GM23338 (cell line): Measurements from ENCODE around the gene CERS2. TPM values are rescaled to one million over a fixed set of nuclear protein-coding genes. Genes with fewer than 3 reads are reported as not detected.

ENCODE experiments used
- ATAC-seq: fragments of 200-7000 bp; cut with Tn5 transposase; 3 replicates; pipeline ENCODE4 v1.9.1; 2020
- DNase-seq: peaks from one replicate; pipeline ENCODE4 v3.0.0-alpha.2; 2015; ENCODE audit warnings: low spot score
- H2AFZ ChIP-seq: fragments of 200-600 bp; sonication (generic); 2 replicates; pipeline ENCODE4 v1.8.0; 2016; ENCODE audit warnings: antibody characterized with exemption, mild to moderate bottlenecking, moderate library complexity
- H3F3A ChIP-seq: fragments of 200-600 bp; sonication (generic); replicated peaks from 2 replicates; pipeline ENCODE4 v1.8.0; 2017; ENCODE audit warnings: antibody characterized with exemption, mixed run types, low read depth
- H3K27ac ChIP-seq: fragments of 200-600 bp; sonication (generic); 2 replicates; pipeline ENCODE4 v1.6.1; 2016; ENCODE audit warnings: low read depth
- H3K27me3 ChIP-seq: fragments of 200-600 bp; sonication (generic); 2 replicates; pipeline ENCODE4 v1.8.0; 2016; ENCODE audit warnings: mild to moderate bottlenecking, mixed run types, moderate library complexity; ENCODE audit not compliant: insufficient read depth
- H3K36me3 ChIP-seq: fragments of 200-600 bp; sonication (generic); 2 replicates; pipeline ENCODE4 v1.8.0; 2016; ENCODE audit warnings: mild to moderate bottlenecking; ENCODE audit not compliant: insufficient read depth
- H3K4me1 ChIP-seq: fragments of 200-600 bp; sonication (generic); 2 replicates; pipeline ENCODE4 v1.8.0; 2016; ENCODE audit warnings: mild to moderate bottlenecking, moderate library complexity; ENCODE audit not compliant: insufficient read depth
- H3K4me2 ChIP-seq: fragments of 200-600 bp; sonication (generic); 2 replicates; pipeline ENCODE4 v1.7.1; 2017; ENCODE audit warnings: mixed run types
- H3K4me3 ChIP-seq: fragments of 200-600 bp; sonication (generic); 2 replicates; pipeline ENCODE4 v1.6.1; 2016; ENCODE audit warnings: mixed run types
- H3K79me2 ChIP-seq: fragments of 200-600 bp; sonication (generic); replicated peaks from 2 replicates; pipeline ENCODE4 v1.8.0; 2017; ENCODE audit warnings: mild to moderate bottlenecking; ENCODE audit not compliant: insufficient read depth
- H3K9me2 ChIP-seq: fragments of 200-600 bp; sonication (generic); 2 replicates; pipeline ENCODE4 v1.8.0; 2017; ENCODE audit not compliant: insufficient read depth
- H4K20me1 ChIP-seq: fragments of 200-600 bp; sonication (generic); replicated peaks from 2 replicates; pipeline ENCODE4 v1.8.0; 2017; ENCODE audit warnings: mild to moderate bottlenecking; ENCODE audit not compliant: insufficient read depth
- H3K27ac Mint-ChIP-seq: 2 replicates; pipeline ENCODE4 v1.8.0; 2020; ENCODE audit warnings: inconsistent platforms, mild to moderate bottlenecking, moderate library complexity, mixed read lengths
- H3K27me3 Mint-ChIP-seq: 3 replicates; pipeline ENCODE4 v1.8.0; 2022; ENCODE audit warnings: low read depth, mild to moderate bottlenecking, moderate library complexity, mixed read lengths, inconsistent platforms; ENCODE audit not compliant: insufficient read depth, poor library complexity
- H3K36me3 Mint-ChIP-seq: 3 replicates; pipeline ENCODE4 v1.8.0; 2021; ENCODE audit warnings: low read depth, mild to moderate bottlenecking, inconsistent platforms, moderate library complexity, mixed read lengths
- H3K4me1 Mint-ChIP-seq: 3 replicates; pipeline ENCODE4 v1.8.0; 2020; ENCODE audit warnings: mild to moderate bottlenecking, inconsistent platforms, mixed read lengths
- H3K4me3 Mint-ChIP-seq: 3 replicates; pipeline ENCODE4 v1.8.0; 2021; ENCODE audit warnings: moderate library complexity, mild to moderate bottlenecking, inconsistent platforms, mixed read lengths
- H3K9me3 Mint-ChIP-seq: 3 replicates; pipeline ENCODE4 v1.8.0; 2020; ENCODE audit warnings: moderate library complexity, mild to moderate bottlenecking, inconsistent platforms, mixed read lengths
- CREB1 ChIP-seq: fragments of 250-450 bp; sonication (Bioruptor Pico); IDR thresholded peaks from 2 replicates; pipeline ENCODE4 v1.5.0; 2020; ENCODE audit warnings: low read depth, mild to moderate bottlenecking, moderate library complexity
- EZH2 ChIP-seq: fragments of 200-600 bp; sonication (generic); IDR thresholded peaks from one replicate; pipeline ENCODE4 v1.8.0; 2017; ENCODE audit warnings: antibody characterized with exemption, mild to moderate bottlenecking, low read depth; ENCODE audit not compliant: unreplicated experiment
- EZH2phosphoT487 ChIP-seq: fragments of 200-600 bp; sonication (generic); IDR thresholded peaks from one replicate; pipeline ENCODE4 v1.8.1; 2018; ENCODE audit warnings: antibody characterized with exemption; ENCODE audit not compliant: unreplicated experiment
- JUNB ChIP-seq: IDR thresholded peaks from one replicate; pipeline ENCODE4 v1.6.1; 2016; ENCODE audit warnings: antibody characterized with exemption; ENCODE audit not compliant: unreplicated experiment
- NANOG ChIP-seq: IDR thresholded peaks from 2 replicates; pipeline ENCODE4 v1.6.1; 2016; ENCODE audit warnings: antibody characterized with exemption, borderline replicate concordance
- POLR2AphosphoS5 ChIP-seq: IDR thresholded peaks from 2 replicates; pipeline ENCODE4 v1.6.1; 2016; ENCODE audit warnings: antibody characterized with exemption, low read depth
- STAT1 ChIP-seq: IDR thresholded peaks from one replicate; pipeline ENCODE4 v1.6.1; 2016; ENCODE audit warnings: antibody characterized with exemption; ENCODE audit not compliant: unreplicated experiment
- ZNF114 ChIP-seq: fragments of 250-450 bp; sonication (Bioruptor Pico); IDR thresholded peaks from 2 replicates; pipeline ENCODE4 v1.5.0; 2020; ENCODE audit warnings: mild to moderate bottlenecking, moderate library complexity
- polyA plus RNA-seq: library from polyadenylated mRNA; unstranded; fragments of >200 nt; fragmentation: Nextera tagmentation; extraction: Ambion mirVana; gene quantifications from 2 replicates; pipeline ENCODE4 v1.2.1, GENCODE V29; 2016
- total RNA-seq: library from RNA; depleted of rRNA; stranded (reverse); fragments of >200 nt; shearing (Covaris generic); gene quantifications from 2 replicates; pipeline ENCODE4 v1.2.3, GENCODE V29; 2014
- TF ChIP-seq, protein P1 (sequence below): fragments of 250-450 bp; sonication (Bioruptor Pico); IDR thresholded peaks from 2 replicates; pipeline ENCODE4 v1.5.0; 2020; ENCODE audit warnings: mild to moderate bottlenecking, moderate library complexity
- TF ChIP-seq, protein P2 (sequence below): IDR thresholded peaks from 2 replicates; pipeline ENCODE4 v1.6.1; 2016; ENCODE audit warnings: antibody characterized with exemption

CERS2 gene
- total and polyA plus RNA-seq, 2 experiments from 2014 or later: 83.3 to 120 TPM

DNA sequence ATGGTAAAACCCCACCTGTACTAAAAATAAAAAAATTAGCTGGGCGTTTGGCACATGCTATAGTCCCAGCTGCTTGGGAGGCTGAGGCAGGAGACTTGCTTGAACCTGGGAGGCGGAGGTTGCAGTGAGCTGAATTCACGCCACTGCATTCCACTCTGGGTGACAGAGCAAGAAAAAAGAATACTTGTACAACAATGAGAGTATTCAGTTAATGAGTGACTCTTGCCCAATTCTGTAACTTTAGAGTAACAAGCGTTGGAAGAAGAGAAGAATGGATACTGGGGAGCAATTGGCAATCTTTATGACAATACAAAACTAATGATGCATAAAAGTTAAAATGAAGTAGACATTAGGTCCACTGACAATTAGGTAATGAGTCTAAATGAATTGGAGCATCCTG is 18.0 kb upstream of the CERS2 start (continued):
- TF ChIP-seq, protein P1, sequence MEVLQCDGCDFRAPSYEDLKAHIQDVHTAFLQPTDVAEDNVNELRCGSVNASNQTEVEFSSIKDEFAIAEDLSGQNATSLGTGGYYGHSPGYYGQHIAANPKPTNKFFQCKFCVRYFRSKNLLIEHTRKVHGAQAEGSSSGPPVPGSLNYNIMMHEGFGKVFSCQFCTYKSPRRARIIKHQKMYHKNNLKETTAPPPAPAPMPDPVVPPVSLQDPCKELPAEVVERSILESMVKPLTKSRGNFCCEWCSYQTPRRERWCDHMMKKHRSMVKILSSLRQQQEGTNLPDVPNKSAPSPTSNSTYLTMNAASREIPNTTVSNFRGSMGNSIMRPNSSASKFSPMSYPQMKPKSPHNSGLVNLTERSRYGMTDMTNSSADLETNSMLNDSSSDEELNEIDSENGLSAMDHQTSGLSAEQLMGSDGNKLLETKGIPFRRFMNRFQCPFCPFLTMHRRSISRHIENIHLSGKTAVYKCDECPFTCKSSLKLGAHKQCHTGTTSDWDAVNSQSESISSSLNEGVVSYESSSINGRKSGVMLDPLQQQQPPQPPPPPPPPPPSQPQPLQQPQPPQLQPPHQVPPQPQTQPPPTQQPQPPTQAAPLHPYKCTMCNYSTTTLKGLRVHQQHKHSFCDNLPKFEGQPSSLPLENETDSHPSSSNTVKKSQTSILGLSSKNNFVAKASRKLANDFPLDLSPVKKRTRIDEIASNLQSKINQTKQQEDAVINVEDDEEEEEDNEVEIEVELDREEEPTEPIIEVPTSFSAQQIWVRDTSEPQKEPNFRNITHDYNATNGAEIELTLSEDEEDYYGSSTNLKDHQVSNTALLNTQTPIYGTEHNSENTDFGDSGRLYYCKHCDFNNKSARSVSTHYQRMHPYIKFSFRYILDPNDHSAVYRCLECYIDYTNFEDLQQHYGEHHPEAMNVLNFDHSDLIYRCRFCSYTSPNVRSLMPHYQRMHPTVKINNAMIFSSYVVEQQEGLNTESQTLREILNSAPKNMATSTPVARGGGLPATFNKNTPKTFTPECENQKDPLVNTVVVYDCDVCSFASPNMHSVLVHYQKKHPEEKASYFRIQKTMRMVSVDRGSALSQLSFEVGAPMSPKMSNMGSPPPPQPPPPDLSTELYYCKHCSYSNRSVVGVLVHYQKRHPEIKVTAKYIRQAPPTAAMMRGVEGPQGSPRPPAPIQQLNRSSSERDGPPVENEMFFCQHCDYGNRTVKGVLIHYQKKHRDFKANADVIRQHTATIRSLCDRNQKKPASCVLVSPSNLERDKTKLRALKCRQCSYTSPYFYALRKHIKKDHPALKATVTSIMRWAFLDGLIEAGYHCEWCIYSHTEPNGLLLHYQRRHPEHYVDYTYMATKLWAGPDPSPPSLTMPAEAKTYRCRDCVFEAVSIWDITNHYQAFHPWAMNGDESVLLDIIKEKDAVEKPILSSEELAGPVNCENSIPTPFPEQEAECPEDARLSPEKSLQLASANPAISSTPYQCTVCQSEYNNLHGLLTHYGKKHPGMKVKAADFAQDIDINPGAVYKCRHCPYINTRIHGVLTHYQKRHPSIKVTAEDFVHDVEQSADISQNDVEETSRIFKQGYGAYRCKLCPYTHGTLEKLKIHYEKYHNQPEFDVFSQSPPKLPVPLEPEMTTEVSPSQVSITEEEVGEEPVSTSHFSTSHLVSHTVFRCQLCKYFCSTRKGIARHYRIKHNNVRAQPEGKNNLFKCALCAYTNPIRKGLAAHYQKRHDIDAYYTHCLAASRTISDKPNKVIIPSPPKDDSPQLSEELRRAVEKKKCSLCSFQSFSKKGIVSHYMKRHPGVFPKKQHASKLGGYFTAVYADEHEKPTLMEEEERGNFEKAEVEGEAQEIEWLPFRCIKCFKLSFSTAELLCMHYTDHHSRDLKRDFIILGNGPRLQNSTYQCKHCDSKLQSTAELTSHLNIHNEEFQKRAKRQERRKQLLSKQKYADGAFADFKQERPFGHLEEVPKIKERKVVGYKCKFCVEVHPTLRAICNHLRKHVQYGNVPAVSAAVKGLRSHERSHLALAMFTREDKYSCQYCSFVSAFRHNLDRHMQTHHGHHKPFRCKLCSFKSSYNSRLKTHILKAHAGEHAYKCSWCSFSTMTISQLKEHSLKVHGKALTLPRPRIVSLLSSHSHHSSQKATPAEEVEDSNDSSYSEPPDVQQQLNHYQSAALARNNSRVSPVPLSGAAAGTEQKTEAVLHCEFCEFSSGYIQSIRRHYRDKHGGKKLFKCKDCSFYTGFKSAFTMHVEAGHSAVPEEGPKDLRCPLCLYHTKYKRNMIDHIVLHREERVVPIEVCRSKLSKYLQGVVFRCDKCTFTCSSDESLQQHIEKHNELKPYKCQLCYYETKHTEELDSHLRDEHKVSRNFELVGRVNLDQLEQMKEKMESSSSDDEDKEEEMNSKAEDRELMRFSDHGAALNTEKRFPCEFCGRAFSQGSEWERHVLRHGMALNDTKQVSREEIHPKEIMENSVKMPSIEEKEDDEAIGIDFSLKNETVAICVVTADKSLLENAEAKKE (CRISPR knock-in tag): no peak
- TF ChIP-seq POLR2AphosphoS5 (no peak), JUNB (no peak), STAT1 (no peak), EZH2phosphoT487 (no peak), ZNF114 (CRISPR knock-in tag) (no peak)

DNA sequence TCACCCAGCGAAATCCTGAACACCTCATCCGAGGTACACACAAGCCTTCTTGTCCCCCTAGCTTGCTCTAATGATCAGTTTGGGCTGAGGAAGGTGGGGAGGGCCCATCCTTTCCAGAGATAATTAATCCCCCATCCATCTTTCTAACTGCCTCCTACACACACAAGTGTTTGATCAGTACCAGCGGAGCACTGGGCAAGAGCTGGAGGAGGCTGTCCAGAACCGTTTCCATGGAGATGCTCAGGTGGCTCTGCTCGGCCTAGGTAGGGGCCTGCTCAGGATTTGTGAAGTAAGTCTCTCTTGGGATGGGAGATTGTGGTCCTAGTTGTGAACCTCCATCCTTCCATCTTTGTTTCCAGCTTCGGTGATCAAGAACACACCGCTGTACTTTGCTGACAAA is 13.3 kb upstream of the CERS2 start:
- Mint-ChIP-seq H3K4me1 (peaks cover under 1% of the 10 kb centered on the region; the same call in 2 of the 3 replicates), H3K9me3 (no peaks in the 10 kb centered on the region), H3K36me3 (no peaks in the 10 kb centered on the region; the same call in 2 of the 3 replicates), H3K4me3 (no peak overlapping the region), H3K27me3 (peaks cover 11% of the 10 kb centered on the region), H3K27ac (no peak overlapping the region)
- Histone ChIP-seq H3F3A (no peaks in the 10 kb centered on the region), H3K9me2 (no peaks in the 10 kb centered on the region), H3K27me3 (no peaks in the 10 kb centered on the region), H2AFZ (no peak overlapping the region), H4K20me1 (no peaks in the 10 kb centered on the region), H3K4me3 (no peak overlapping the region), H3K4me1 (no peaks in the 10 kb centered on the region), H3K4me2 (no peak overlapping the region), H3K79me2 (no peaks in the 10 kb centered on the region), H3K27ac (no peak overlapping the region), H3K36me3 (no peaks in the 10 kb centered on the region)
- no peak for TF ChIP-seq POLR2AphosphoS5
- no peak for TF ChIP-seq NANOG
- TF ChIP-seq CREB1 (CRISPR knock-in tag): no peak
- TF ChIP-seq, protein P2, sequence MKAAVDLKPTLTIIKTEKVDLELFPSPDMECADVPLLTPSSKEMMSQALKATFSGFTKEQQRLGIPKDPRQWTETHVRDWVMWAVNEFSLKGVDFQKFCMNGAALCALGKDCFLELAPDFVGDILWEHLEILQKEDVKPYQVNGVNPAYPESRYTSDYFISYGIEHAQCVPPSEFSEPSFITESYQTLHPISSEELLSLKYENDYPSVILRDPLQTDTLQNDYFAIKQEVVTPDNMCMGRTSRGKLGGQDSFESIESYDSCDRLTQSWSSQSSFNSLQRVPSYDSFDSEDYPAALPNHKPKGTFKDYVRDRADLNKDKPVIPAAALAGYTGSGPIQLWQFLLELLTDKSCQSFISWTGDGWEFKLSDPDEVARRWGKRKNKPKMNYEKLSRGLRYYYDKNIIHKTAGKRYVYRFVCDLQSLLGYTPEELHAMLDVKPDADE: no peak
- no peak for TF ChIP-seq EZH2
- no peak for TF ChIP-seq EZH2phosphoT487
- TF ChIP-seq, protein P1 (CRISPR knock-in tag): no peak
- DNase-seq: no peak
- ATAC-seq: no peak
